Measurements from ENCODE around the gene OR1M1. TPM values are rescaled to one million over a fixed set of nuclear protein-coding genes. Genes with fewer than 3 reads are reported as not detected.
"Not testable (repeated sequence)": the region's sequence is repeated elsewhere in the genome, so short reads cannot be mapped to it uniquely, and the experiment has no call there.

OR1M1 gene
- total RNA-seq, 3 donors from 2014 or later: not detected

GRCh38 chr19:9061879-9062278, 25.0 kb upstream of the OR1M1 start:
- intact Hi-C loops (cut with DNase I, micrococcal nuclease): no loop called here
- no peak for ATAC-seq
- Histone ChIP-seq H3K9me3 (no peaks in the 10 kb centered on the region), H3K4me1 (ENCODE audit: low read depth) (no peaks in the 10 kb centered on the region), H3K4me3 (no peak overlapping the region), H3K36me3 (ENCODE audit: low read depth) (no peaks in the 10 kb centered on the region)
- no peak for TF ChIP-seq CTCF (IDR thresholded peaks at IDR 0.05)
- DNase-seq: no peak

- DNase-seq (no peak), ATAC-seq (no peak)
- Histone ChIP-seq H3K36me3 (ENCODE audit: low read depth) (no peaks in the 10 kb centered on the region), H3K4me3 (no peak overlapping the region), H3K9me3 (no peaks in the 10 kb centered on the region), H3K4me1 (ENCODE audit: low read depth) (no peaks in the 10 kb centered on the region)
- intact Hi-C loops (cut with DNase I, micrococcal nuclease): no loop called here
- no peak for TF ChIP-seq CTCF (IDR thresholded peaks at IDR 0.05)
These were observed 21.3 kb upstream of the OR1M1 start for GRCh38 chr19:9065457-9066014.

GRCh38 chr19:9070066-9070465, 16.8 kb upstream of the OR1M1 start:
- H3K4me3 ChIP-seq: no peak overlapping the region
- no peaks in the 10 kb centered on the region for H3K4me1 ChIP-seq (ENCODE audit: low read depth)
- TF ChIP-seq CTCF (IDR thresholded peaks at IDR 0.05): no peak
- H3K36me3 ChIP-seq (ENCODE audit: low read depth): no peaks in the 10 kb centered on the region
- intact Hi-C loops (cut with DNase I, micrococcal nuclease): no loop called here
- no peaks in the 10 kb centered on the region for H3K9me3 ChIP-seq
- ATAC-seq: no peak
- DNase-seq: no peak

GRCh38 chr19:9071720-9072119, 15.1 kb upstream of the OR1M1 start:
- ATAC-seq; H3K9me3 ChIP-seq; H3K4me3 ChIP-seq; intact Hi-C loops (cut with DNase I, micrococcal nuclease); H3K4me1 ChIP-seq (ENCODE audit: low read depth); H3K36me3 ChIP-seq (ENCODE audit: low read depth); DNase-seq: not testable (repeated sequence)

- no peak for TF ChIP-seq CTCF (IDR thresholded peaks at IDR 0.05)
- intact Hi-C loops (cut with DNase I, micrococcal nuclease): no loop called here
- ATAC-seq: no peak
These were observed 13.1 kb upstream of the OR1M1 start for GRCh38 chr19:9073806-9074205.

GRCh38 chr19:9075064-9075949, 11.6 kb upstream of the OR1M1 start:
- H3K9me3 ChIP-seq: no peaks in the 10 kb centered on the region
- no peaks in the 10 kb centered on the region for H3K36me3 ChIP-seq (ENCODE audit: low read depth)
- peak; percentile 31 to 63 (median 41) for DNase-seq
- no peak for TF ChIP-seq CTCF (IDR thresholded peaks at IDR 0.05)
- ATAC-seq: peak; percentile 86
- H3K4me1 ChIP-seq (ENCODE audit: low read depth): no peaks in the 10 kb centered on the region
- intact Hi-C loops (cut with DNase I, micrococcal nuclease): loop anchor here in 1 of 2 donors (5.0 kb wide), 1 partner anchor 418 kb away; no protein-coding TSS in a partner anchor
- no peak overlapping the region for H3K4me3 ChIP-seq

More at GRCh38 chr19:9073806-9074205, 13.1 kb upstream of the OR1M1 start:
- no peak overlapping the region for H3K4me3 ChIP-seq
- no peaks in the 10 kb centered on the region for H3K36me3 ChIP-seq (ENCODE audit: low read depth)
- DNase-seq: no peak
- H3K4me1 ChIP-seq (ENCODE audit: low read depth): no peaks in the 10 kb centered on the region
- H3K9me3 ChIP-seq: no peaks in the 10 kb centered on the region
